Measurements from ENCODE around the gene PTPRC. TPM values are rescaled to one million over a fixed set of nuclear protein-coding genes. Genes with fewer than 3 reads are reported as not detected.

Gene PTPRC
- total RNA-seq, 2 experiments from 2014 or later: 475 to 499 TPM

- ChIA-PET CTCF (interaction anchor here (1.4 to 2.6 kb wide), 2 partner anchors 17 to 40 kb away, joined by 3 to 10 read pairs; partner anchors contain the start of gene PTPRC), POLR2A (interaction anchor here (0.8 to 6.5 kb wide), 10 partner anchors 10 to 66 kb away, joined by 3 to 67 read pairs (median 6); partner anchors contain the start of gene PTPRC)
- peak overlapping the region; percentile 73 for H3K4me3 Mint-ChIP-seq
- H3K27me3 Mint-ChIP-seq: no peaks in the 10 kb centered on the region
- H3K4me1 Mint-ChIP-seq (ENCODE audit: low read depth): peaks cover 86% of the 10 kb centered on the region
- H3K27ac Mint-ChIP-seq: peak overlapping the region; percentile 90
- H3K36me3 Mint-ChIP-seq (ENCODE audit: low read depth): peaks cover 72% of the 10 kb centered on the region
- intact Hi-C loops (cut with micrococcal nuclease): loop anchor here (2.0 to 5.0 kb wide), 3 partner anchors 13 to 512 kb away; no protein-coding TSS in a partner anchor
- peak; percentile 68 for DNase-seq
- H3K9me3 Mint-ChIP-seq: peaks cover 2% of the 10 kb centered on the region
- no peak for TF ChIP-seq CTCF (IDR thresholded peaks at IDR 0.05)
- ATAC-seq: peak; percentile 29
These were observed 40.8 kb downstream of the PTPRC start for GRCh38 chr1:198679535-198680173.

- intact Hi-C loops (cut with micrococcal nuclease): loop anchor here (2.0 to 5.0 kb wide), 3 partner anchors 14 to 513 kb away; no protein-coding TSS in a partner anchor
These were observed 41.5 kb downstream of the PTPRC start for GRCh38 chr1:198680174-198680875.

GRCh38 chr1:198681252-198681651 lies 42.4 kb downstream of the PTPRC start:
- no peaks in the 10 kb centered on the region for H3K27me3 Mint-ChIP-seq
- CTCF ChIA-PET: interaction anchor here (1.0 to 6.0 kb wide), 9 partner anchors 9 to 156 kb away, joined by 3 to 27 read pairs (median 4); partner anchors contain the start of gene PTPRC
- H3K4me1 Mint-ChIP-seq (ENCODE audit: low read depth): peaks cover 84% of the 10 kb centered on the region
- intact Hi-C loops (cut with micrococcal nuclease): loop anchor here (2.0 to 5.0 kb wide), 3 partner anchors 14 to 514 kb away; no protein-coding TSS in a partner anchor
- no peaks in the 10 kb centered on the region for H3K9me3 Mint-ChIP-seq
- H3K27ac Mint-ChIP-seq: peak overlapping the region; percentile 90
- no peak for DNase-seq
- peaks cover 64% of the 10 kb centered on the region for H3K36me3 Mint-ChIP-seq (ENCODE audit: low read depth)
- POLR2A ChIA-PET: interaction anchor here (0.9 to 6.5 kb wide), 14 partner anchors 9 to 159 kb away, joined by 3 to 67 read pairs (median 8); partner anchors contain the start of gene PTPRC
- TF ChIP-seq CTCF (IDR thresholded peaks at IDR 0.05): no peak
- H3K4me3 Mint-ChIP-seq: peak overlapping the region; percentile 73
- ATAC-seq: no peak

More at GRCh38 chr1:198680174-198680875, 41.5 kb downstream of the PTPRC start:
- CTCF ChIA-PET: interaction anchor here (1.8 to 2.6 kb wide), 3 partner anchors 9 to 58 kb away, joined by 5 to 10 read pairs (median 7); partner anchors contain the start of gene PTPRC
- no peak for TF ChIP-seq CTCF (IDR thresholded peaks at IDR 0.05)
- POLR2A ChIA-PET: interaction anchor here (1.1 to 6.5 kb wide), 10 partner anchors 10 to 158 kb away, joined by 3 to 67 read pairs (median 14); partner anchors contain the start of gene PTPRC
- peak; percentile 47 for DNase-seq
- H3K4me1 Mint-ChIP-seq (ENCODE audit: low read depth): peaks cover 84% of the 10 kb centered on the region
- H3K9me3 Mint-ChIP-seq: peaks cover 1% of the 10 kb centered on the region
- no peak for ATAC-seq
- H3K27ac Mint-ChIP-seq: peak overlapping the region; percentile 90
- H3K27me3 Mint-ChIP-seq: no peaks in the 10 kb centered on the region
- H3K4me3 Mint-ChIP-seq: peak overlapping the region; percentile 73
- H3K36me3 Mint-ChIP-seq (ENCODE audit: low read depth): peaks cover 69% of the 10 kb centered on the region

- peaks cover 85% of the 10 kb centered on the region for H3K4me1 Mint-ChIP-seq (ENCODE audit: low read depth)
- no peaks in the 10 kb centered on the region for H3K9me3 Mint-ChIP-seq
- H3K36me3 Mint-ChIP-seq (ENCODE audit: low read depth): peaks cover 64% of the 10 kb centered on the region
- ATAC-seq: peak; percentile 72
- TF ChIP-seq CTCF (IDR thresholded peaks at IDR 0.05): no peak
- H3K4me3 Mint-ChIP-seq: peak overlapping the region; percentile 67
- peak; percentile 91 for DNase-seq
- ChIA-PET CTCF (interaction anchor here (0.7 to 6.0 kb wide), 14 partner anchors 8 to 215 kb away, joined by 3 to 27 read pairs (median 4); partner anchors contain the start of gene PTPRC), POLR2A (interaction anchor here (0.5 to 6.5 kb wide), 18 partner anchors 8 to 160 kb away, joined by 3 to 67 read pairs (median 4); partner anchors contain the start of gene PTPRC)
- intact Hi-C loops (cut with micrococcal nuclease): loop anchor here (2.0 to 5.0 kb wide), 4 partner anchors 15 to 515 kb away; no protein-coding TSS in a partner anchor
- no peaks in the 10 kb centered on the region for H3K27me3 Mint-ChIP-seq
- peak overlapping the region; percentile 90 for H3K27ac Mint-ChIP-seq
These were observed 43.3 kb downstream of the PTPRC start for GRCh38 chr1:198681831-198682759.

All from activated CD8-positive, alpha-beta T cell treated with anti-CD3 and anti-CD28 coated beads for 36 hours (primary cell).